ENCODE results near the gene FUOM. TPM values are rescaled to one million over a fixed set of nuclear protein-coding genes. Genes with fewer than 3 reads are reported as not detected.
"Not testable (repeated sequence)": the region's sequence is repeated elsewhere in the genome, so short reads cannot be mapped to it uniquely, and the experiment has no call there.

FUOM gene
- total RNA-seq, 1 donor from 2014 or later, result 42.6 TPM

DNA sequence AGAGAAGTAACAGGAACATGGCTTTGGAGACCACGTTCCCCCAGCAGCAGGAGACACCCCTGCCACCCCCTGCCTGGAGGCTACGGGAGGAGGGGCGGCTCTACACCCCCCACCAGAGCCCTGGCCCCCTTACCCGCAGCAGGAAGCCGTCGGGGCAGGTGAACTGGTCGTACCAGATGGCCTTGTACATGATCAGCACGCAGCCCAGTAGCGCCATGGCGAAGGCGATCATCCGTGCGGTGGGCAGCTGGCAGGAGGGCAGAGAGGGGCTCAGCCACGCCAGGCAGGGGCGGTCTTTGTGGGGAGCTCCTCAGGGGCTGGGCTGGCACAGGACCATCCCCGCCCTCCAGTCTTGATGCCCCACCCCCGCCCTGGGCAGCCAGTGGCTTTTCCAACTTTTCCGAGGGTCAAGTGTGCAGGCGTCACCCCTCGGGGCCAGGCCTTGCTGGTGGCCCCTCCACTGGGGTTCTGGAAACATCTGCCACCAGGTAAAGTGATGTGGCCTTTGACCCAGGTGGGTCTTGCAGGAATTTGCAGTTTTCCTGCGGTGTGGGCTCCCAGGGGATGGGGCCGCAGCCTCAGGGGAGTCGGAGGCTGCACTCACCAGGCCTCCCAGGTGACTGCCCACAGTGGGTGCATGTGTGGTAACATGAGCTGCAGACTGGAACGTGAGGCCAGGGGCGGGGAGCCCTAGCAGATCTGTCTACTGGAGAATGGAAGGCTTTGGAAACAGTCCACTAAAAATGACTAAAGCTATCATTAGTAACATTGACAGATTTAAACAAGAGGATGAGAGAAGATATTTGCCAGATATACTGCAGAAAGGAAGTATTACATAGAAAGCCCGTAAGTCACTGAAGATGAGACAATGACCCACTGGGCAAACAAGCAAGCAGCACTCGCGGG lies 30.8 kb downstream of the FUOM start:
- Mint-ChIP-seq H3K4me1 (peaks cover 18% of the 10 kb centered on the region), H3K4me3 (no peak overlapping the region), H3K36me3 (no peaks in the 10 kb centered on the region), H3K9me3 (no peaks in the 10 kb centered on the region), H3K27me3 (ENCODE audit: low read depth) (peaks cover 68% of the 10 kb centered on the region), H3K27ac (no peak overlapping the region)
- DNase-seq (ENCODE audit: low spot score in 2 of 2, unreplicated experiment in 2 of 2), result no peak
- TF ChIP-seq, protein P1, sequence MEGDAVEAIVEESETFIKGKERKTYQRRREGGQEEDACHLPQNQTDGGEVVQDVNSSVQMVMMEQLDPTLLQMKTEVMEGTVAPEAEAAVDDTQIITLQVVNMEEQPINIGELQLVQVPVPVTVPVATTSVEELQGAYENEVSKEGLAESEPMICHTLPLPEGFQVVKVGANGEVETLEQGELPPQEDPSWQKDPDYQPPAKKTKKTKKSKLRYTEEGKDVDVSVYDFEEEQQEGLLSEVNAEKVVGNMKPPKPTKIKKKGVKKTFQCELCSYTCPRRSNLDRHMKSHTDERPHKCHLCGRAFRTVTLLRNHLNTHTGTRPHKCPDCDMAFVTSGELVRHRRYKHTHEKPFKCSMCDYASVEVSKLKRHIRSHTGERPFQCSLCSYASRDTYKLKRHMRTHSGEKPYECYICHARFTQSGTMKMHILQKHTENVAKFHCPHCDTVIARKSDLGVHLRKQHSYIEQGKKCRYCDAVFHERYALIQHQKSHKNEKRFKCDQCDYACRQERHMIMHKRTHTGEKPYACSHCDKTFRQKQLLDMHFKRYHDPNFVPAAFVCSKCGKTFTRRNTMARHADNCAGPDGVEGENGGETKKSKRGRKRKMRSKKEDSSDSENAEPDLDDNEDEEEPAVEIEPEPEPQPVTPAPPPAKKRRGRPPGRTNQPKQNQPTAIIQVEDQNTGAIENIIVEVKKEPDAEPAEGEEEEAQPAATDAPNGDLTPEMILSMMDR (IDR thresholded peaks at IDR 0.05; ENCODE audit: unreplicated experiment), result no peak

DNA sequence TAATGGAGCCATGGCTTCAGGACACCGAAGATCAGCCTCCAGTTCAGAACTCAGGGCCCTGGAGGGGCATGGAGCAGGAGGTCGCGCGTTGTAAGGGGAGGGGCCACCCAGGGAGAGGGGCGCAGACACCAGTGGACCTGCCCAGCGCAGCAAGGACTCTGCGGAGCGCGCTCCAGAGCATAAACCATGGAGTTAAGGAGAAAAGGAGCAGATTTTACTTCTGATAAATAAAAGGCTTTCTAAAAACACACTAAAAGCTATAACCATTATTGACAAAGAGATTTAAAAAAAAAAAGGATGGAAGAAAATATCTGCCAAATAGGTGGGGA lies 31.6 kb downstream of the FUOM start:
- no peaks in the 10 kb centered on the region for H3K36me3 Mint-ChIP-seq
- H3K4me3 Mint-ChIP-seq, result peak overlapping the region; percentile 55
- no peak for DNase-seq (ENCODE audit: low spot score in 2 of 2, unreplicated experiment in 2 of 2)
- TF ChIP-seq, protein P1 (IDR thresholded peaks at IDR 0.05; ENCODE audit: unreplicated experiment), result no peak
- H3K27me3 Mint-ChIP-seq (ENCODE audit: low read depth), result peaks cover 60% of the 10 kb centered on the region
- H3K27ac Mint-ChIP-seq, result no peak overlapping the region
- no peaks in the 10 kb centered on the region for H3K9me3 Mint-ChIP-seq
- peaks cover 18% of the 10 kb centered on the region for H3K4me1 Mint-ChIP-seq

DNA sequence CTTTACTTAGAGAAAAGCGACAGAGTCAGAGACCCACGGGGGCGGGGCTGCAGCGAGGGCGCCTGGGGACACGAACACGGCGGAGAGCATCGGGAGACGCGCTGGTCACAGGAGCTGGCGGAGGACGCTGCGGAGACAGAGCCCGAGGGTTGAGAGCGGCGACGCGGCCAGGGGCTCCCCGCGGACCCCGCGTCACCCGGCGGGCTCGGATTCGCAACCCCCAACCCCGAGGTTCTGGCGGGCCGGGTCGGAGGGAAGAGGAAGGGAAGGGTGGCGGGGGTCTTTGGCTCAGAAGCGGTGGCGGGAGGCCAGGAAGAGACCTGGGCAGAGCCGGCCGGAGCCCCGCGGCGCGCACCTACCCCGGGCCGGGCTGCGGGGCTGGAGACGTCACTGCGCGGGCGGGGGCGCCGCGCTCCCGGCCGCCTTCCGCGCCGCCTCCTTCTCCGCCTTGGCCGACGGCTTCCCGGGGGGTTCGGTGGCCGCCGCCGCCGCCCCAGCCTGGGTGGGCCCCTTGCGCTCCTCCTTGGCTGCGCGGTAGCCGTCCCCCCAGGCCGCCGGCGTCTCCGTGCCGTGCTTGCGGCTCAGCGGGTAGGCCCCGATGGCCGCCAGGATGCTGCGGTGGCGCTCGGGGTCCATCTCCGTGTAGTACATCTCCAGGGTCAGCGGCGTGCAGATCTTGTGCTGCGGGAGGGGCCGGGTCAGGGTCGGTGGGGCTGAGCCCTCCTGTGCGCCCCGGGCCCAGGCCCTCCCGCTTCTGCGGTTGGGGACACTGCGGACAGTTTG lies 32.2 kb downstream of the FUOM start:
- Mint-ChIP-seq H3K27me3 (ENCODE audit: low read depth) (peaks cover 54% of the 10 kb centered on the region), H3K4me3 (peak overlapping the region; percentile 73), H3K4me1 (peaks cover 18% of the 10 kb centered on the region), H3K27ac (no peak overlapping the region), H3K9me3 (no peaks in the 10 kb centered on the region), H3K36me3 (no peaks in the 10 kb centered on the region)
- no peak for DNase-seq (ENCODE audit: low spot score in 2 of 2, unreplicated experiment in 2 of 2)
- TF ChIP-seq, protein P1 (IDR thresholded peaks at IDR 0.05; ENCODE audit: unreplicated experiment), result no peak

DNA sequence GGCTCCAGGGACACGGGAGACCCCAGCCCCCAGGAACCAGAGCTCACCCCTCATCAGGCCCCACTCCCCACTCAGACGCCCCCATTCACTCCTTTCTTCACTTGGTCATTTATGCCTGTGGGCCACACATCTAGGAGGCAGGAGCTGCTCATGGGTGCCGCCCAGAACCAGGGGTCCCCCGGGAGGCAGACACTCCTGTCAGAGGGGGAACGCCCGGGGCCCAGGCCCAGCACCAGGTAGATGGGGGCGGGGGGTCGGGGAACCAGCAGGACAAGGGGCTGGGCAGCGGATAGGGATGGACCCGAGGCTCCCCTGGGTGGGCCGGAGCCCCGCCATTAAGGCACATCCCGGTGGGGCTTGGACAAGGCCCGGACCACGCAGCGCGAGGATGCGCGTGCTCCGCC lies 33.0 kb downstream of the FUOM start:
- no peak overlapping the region for H3K27ac Mint-ChIP-seq
- TF ChIP-seq, protein P1 (IDR thresholded peaks at IDR 0.05; ENCODE audit: unreplicated experiment), result no peak
- H3K36me3 Mint-ChIP-seq, result no peaks in the 10 kb centered on the region
- no peak for DNase-seq (ENCODE audit: low spot score in 2 of 2, unreplicated experiment in 2 of 2)
- H3K4me3 Mint-ChIP-seq, result peak overlapping the region; percentile 51
- H3K9me3 Mint-ChIP-seq, result peaks cover 4% of the 10 kb centered on the region
- peaks cover 17% of the 10 kb centered on the region for H3K4me1 Mint-ChIP-seq
- H3K27me3 Mint-ChIP-seq (ENCODE audit: low read depth), result peaks cover 56% of the 10 kb centered on the region

DNA sequence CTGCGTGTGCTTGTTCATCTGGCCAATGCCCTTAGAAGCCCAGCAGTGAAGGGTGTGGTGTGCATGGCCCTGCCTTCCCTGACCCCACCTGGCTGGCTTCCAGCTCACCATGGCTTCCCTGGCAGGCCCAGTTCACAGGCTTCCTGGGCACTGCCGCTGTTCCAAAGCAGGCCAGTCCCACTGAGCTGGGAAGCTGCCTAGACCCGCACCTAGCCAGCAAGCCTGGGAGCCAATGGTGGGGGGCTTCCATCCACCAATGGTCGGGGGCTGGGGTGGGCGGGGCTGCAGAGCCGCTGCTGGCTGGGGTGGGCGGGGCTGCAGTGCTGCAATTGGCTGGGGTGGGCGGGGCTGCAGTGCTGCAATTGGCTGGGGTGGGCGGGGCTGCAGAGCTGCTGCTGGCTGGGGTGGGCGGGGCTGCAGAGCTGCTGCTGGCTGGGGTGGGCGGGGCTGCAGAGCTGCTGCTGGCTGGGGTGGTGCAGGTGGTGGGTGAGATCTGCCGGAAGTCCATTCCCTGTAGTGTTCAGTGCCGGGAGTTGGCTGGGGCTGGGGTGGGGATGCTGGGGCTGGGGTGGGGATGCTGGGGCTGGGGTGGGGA lies 33.5 kb downstream of the FUOM start:
- TF ChIP-seq, protein P1 (IDR thresholded peaks at IDR 0.05; ENCODE audit: unreplicated experiment), result no peak
- Mint-ChIP-seq H3K4me1 (peaks cover 12% of the 10 kb centered on the region), H3K36me3 (no peaks in the 10 kb centered on the region), H3K9me3 (peaks cover 4% of the 10 kb centered on the region), H3K27me3 (ENCODE audit: low read depth) (peaks cover 55% of the 10 kb centered on the region), H3K4me3 (no peak overlapping the region), H3K27ac (no peak overlapping the region)
- DNase-seq (ENCODE audit: low spot score in 2 of 2, unreplicated experiment in 2 of 2), result peak in 1 of 2 experiments; percentile 54

DNA sequence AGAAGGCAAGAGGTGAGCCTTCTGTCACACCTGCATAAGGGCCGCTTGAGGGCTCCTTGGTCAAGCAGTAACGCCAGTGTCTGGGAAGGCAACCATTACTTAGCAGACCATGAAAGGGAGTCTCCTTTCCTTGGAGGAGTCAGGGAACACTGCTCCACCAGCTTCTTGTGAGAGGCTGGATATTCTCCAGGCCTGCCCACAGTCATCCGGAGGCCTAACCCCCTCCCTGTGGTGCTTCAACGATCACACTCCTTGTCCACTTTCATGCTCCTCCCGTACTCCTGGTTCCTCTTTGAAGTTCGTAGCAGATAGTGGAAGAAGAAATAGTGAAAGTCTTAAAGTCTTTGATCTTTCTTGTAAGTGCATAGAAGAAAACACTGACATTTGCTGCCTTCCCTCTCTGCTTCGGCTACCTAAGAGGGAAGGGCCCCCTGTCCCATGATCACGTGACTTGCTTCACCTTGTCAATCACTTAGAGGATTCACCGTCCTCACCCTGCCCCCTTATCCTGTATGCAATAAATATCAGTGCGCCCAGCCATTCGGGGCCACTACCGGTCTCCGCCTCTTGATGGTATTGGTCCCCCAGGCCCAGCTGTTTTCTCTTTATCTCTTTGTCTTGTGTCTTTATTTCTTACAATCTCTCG lies 35.6 kb downstream of the FUOM start:
- H3K27ac Mint-ChIP-seq; H3K36me3 Mint-ChIP-seq; H3K4me1 Mint-ChIP-seq; H3K4me3 Mint-ChIP-seq; H3K9me3 Mint-ChIP-seq; DNase-seq (ENCODE audit: low spot score in 2 of 2, unreplicated experiment in 2 of 2): not testable (repeated sequence)
- peaks cover 45% of the 10 kb centered on the region for H3K27me3 Mint-ChIP-seq (ENCODE audit: low read depth)

DNA sequence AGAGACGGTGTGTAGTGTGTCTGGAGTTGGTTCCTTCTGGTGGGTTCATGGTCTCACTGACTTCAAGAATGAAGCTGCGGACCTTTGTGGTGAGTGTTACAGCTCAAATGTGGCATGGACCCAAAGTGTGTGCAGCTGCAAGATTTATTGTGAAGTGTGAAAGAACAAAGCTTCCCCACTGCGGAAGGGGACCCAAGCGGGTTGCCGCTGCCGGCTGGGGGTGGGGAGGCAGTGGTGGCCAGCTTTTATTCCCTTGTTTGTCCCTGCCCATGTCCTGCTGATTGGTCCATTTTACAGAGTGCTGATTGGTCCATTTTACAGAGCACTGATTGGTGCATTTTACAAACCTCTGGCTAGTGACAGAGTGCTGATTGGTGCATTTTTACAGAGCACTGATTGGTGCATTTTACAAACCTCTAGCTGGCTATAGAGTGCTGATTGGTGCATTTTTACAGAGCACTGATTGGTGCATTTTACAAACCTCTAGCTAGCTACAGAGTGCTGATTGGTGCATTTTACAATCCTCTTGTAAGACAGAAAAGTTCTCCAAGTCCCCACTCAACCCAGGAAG lies 36.9 kb downstream of the FUOM start:
- not testable (repeated sequence) for H3K27ac Mint-ChIP-seq; H3K36me3 Mint-ChIP-seq; H3K9me3 Mint-ChIP-seq; H3K4me3 Mint-ChIP-seq; DNase-seq (ENCODE audit: low spot score in 2 of 2, unreplicated experiment in 2 of 2); H3K4me1 Mint-ChIP-seq
- H3K27me3 Mint-ChIP-seq (ENCODE audit: low read depth), result peaks cover 34% of the 10 kb centered on the region

All from mesothelial cell of epicardium (in vitro differentiated cells).